Islet precursor cell (in vitro differentiated cells): Measurements from ENCODE around the gene DNMBP.
"Not testable (repeated sequence)": the region's sequence is repeated elsewhere in the genome, so short reads cannot be mapped to it uniquely, and the experiment has no call there.

ENCODE experiments used
- DNase-seq: peaks from one replicate; pipeline ENCODE4 v3.0.0-alpha.2; 2018

DNMBP gene

DNA sequence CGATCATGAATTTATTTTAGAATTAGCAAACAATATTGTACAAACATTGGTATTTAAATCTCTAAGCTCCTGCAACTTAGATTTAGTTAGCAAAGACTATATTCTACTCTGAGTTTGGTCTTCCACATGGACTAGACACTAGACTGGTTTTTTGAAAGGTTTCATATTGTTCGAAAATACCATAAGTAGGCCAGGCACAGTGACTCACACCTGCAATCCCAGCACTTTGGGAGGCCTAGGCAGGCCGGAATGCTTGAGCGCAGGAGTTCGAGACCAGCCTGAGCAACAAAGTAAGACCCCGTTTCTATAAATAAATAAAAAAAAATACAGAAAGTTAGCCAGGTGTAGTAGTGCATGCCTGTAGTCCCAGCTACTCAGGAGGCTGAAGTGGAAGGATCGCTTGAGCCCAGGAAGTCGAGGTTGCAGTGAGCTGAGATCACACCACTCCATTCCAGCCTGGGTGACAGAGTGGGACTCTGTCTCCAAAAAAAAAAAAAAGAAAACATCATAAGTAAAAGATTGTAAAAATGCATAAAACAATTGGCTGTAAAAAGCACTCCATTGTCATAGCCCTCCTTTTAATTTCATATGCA is 154.2 kb downstream of the DNMBP start:
- no peak for DNase-seq

DNA sequence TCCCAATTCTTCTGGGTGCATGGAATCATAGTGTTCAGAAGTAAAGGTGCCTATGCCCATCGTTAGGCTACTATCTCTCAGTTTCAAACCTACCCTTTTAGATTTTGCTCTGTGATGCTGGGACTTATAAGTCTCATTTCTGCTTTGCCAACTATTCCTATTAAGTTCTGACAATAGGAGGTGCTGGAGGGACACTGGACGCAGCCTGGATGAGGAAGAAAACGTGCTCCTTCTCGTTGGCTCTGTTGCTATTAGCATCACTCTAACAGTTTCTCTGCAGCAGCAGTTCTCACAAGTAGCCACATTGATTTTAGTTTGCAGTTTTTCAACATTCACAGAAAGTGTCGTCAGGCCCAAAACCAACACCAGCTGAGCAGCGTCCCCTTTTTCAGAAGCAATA is 154.9 kb downstream of the DNMBP start:
- DNase-seq: peak; percentile 64

DNA sequence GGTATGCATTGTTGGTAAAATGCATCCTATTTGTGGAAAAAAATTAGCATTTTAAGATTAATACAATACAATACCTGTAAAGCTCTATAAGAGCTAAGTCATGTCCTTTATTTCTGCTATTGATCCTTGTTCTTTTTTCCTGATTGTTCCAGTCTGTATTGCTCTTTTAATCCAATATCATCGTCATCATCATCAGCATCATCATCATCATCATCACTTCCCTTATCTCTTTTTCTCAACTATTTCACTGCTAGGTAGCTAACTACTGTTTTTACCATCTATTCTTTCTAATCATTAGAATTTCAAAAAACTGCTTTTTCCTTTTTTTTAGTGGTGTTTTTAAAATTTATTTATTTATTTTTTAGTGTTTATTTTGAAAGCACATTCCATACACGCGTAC is 156.1 kb downstream of the DNMBP start:
- no peak for DNase-seq

DNA sequence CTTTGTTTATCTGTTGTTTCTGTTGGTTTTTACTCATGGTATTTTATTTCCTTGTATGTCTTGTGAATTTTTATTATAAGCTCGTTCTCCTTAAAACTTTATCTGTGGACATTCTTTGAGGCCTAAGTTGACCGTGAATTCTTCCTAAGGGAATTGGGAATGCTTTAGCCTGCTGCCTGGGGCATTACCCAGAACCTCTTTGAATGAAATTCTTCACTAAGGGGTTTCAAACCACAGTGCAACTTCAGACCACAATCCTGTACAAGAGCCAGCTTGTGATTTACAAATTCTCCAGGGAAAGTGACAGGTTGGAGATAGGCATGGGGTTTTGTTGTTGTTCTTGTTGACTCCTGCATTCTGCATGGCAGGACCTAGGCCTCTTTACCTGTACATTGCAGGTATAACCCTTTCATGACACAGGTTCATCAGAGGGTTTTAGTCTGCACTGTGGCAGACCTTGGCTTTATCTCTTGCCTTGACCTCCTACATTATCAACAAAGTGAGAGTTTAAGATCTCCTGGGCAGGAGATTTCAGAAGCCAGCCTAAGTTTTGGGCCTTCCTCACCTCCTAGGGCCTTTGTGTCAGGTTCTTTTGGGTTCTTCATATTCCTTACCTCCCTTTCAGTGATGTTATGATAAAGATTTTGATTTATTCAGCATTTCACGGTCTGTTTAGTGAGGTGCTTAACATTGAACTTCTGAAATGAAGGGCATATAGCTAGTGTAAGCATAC is 157.1 kb downstream of the DNMBP start:
- DNase-seq: no peak

DNA sequence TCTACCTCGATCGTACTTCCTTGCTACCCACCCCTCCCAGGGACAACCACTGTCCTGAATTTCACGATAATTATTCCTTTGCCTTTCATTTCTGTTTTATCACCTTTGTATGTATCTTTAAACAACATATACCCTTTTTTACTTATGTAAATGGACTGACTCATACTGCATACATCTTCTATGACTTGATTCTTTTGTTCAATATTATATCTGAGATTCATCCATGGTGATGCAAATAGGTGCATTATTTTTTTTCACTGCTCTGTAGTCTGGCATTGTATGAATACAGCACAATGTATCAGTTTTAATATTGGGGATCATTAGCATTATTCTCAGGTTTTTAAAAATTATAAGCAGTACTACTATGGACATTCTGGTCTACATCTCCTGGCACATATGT is 157.9 kb downstream of the DNMBP start:
- no peak for DNase-seq

DNA sequence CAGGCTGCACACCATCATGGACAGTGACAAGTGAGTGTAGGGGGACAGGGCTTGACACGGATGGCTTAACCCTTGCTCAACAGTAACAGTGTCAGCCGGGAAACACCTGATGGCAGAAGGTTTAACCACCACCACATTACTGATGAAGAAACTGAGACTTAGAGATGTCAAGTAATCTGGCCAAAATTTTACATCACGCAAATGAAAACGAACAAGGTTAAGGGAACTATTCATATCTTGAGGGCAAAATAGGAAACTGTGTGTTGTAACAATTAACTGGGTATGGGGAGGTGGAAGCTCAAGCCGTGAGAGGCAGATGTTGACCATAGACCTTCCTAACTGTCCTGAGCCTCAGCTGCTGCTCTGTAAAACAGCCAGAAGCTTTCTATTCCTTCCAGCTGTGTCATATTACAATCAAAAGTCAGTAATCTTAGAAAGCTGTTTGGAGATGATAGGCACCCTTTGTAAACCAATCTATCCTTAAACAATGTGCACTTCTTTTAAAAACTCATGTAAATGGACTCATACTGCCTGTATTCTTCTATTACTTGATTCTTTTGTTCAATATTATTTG is 158.9 kb downstream of the DNMBP start:
- DNase-seq: no peak

DNA sequence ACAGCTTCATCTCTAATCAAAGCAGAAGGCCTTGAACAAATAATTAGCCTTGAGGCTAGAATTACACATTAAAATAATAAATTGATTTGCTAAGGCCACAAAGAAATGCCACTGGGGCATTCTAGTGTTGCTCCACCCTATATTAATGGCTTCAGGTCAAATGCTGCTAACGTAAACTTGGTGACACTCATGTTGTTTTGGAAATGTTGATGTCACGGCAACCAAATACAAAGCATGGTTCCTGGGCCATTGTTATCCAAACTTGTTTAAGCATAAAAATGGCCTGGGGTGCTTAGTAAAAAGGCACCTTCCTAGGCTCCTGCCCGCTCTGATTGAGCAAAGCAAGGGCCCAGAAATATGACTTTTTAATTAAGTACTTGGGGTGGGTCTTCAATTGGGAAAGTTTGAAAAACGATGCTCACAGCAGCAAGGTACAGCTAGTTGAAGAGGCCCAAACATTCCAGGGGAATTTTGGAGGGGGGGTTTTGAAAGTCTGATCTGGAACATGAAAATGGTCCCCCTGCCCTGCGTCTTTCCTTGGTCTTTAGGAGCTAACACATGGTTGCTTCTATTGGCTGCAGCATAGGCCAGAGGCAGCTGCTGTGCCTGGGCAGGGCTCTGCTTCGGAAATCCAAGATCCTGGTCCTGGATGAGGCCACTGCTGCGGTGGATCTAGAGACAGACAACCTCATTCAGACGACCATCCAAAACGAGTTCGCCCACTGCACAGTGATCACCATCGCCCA is 159.6 kb downstream of the DNMBP start:
- DNase-seq: no peak

DNA sequence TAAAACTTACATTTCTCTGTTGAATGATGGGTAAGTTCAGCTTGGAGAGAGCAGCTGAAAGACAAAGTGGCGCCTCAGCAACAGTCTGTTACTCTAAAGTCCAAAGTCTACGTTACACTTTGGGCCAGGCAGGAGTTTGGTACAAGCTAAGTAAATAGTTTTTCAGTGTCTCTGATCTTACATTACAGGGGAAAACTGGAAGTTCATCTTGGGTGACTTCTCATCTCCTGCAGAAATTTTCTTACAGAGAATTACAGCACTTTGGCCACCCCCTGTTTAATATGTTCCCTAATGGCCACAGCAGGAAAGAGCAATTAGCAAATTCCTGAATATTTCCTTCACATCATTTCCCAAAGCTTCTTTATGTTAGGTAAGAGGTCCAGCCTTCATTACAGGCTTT is 160.2 kb downstream of the DNMBP start:
- no peak for DNase-seq

DNA sequence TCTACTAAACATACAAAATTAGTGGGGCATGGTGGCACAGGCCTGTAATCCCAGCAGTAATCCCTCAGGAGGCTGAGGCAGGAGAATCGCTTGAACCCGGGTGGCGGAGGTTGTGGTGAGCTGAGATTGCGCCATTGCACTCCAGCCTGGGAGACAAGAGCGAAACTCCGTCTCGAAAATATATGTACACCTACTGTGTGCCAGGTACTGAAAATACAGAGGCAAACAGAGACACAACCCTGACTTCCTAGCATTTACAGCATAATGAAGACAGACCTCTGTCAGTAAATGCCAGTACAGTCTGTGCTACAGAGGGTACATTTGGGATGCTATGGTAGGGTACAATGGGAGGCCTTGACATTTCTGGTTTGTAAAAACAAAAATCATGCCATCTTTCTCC is 160.7 kb downstream of the DNMBP start:
- DNase-seq: no peak

DNA sequence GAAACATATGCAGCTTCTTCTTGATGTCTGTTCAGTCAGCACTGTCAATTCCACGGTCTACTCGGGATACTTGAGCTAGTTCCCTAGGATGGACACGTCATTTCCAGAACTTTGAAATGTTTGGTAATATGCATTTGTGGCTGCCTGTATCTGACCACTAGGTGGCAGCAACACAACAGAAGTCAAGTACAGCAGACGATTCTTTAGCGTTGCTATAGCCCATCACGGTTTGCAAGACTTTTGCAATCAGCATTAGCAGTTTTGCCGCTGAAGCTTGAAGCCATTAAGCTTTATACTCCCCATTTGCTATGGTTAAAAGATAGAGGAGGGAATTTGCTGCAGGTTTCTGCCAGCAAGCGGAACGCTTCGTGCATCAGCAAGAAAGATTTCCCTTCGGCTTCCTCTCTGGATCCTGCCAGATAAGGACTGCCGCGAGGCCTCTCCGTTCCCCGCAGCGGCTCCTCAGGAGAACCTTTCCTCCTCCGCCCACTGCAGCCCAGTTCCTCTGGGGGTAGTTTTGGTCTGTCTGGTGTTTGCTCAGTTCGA is 163.8 kb downstream of the DNMBP start:
- DNase-seq: peak; percentile 88

DNA sequence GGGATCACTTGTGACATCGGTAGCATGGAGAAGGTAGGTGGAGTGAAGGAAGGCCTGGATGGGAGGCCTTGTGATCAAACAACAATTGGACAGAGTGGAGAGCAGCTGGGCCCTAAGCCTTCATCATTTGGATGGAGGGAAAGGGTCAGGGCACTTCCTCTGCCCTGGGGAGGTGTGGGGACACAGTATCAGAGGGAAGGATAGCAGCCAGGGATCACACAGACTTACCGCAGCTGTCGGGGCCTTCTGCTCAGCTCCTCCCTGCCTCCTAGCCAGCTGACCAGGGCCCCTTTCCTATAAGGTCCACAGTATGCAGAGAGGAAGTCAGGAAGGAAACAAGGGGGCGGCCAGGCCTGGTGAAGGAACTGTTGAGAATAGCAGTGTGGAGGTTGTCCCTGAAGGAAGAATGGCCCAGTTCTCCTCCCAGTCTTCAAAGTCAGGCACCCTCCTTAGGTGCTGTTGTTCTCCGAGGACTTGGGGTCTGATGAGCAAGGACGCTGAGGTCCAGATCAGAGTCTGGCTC is 165.3 kb downstream of the DNMBP start:
- DNase-seq: no peak

DNA sequence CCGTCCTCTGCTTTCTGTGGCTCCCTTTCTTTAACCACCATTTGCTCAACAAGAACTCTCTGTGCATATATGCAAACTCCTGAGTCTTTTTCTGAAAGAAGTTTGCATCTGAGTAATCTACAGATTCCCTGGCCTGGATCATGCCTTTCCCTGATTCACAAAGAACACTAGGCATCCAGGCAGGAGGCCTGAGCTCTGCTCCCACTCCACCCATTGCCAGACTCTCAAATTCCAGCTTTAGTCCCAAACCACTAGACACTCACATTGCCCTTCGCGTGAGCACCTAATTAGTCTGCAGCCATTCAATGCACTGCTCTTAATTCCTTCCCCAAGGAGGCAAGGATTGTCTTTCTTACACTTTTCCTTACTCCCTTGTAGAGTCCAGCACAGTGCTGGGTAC is 166.4 kb downstream of the DNMBP start:
- peak; percentile 54 for DNase-seq

DNA sequence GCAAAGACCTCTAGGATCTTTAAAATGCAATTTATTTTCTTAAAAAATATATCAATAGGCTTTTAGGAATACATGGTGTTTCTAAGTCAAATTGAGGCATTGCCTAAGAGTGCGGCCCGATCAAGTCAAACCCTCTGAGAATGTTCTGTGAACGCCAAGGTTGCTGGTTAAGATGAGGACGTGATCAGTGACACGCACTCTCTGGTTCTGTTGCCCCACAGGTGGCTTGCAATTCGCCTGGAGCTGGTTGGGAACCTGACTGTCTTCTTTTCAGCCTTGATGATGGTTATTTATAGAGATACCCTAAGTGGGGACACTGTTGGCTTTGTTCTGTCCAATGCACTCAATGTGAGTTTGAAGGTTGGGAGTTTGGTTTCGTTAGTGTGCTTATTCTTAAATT is 168.0 kb downstream of the DNMBP start:
- no peak for DNase-seq

DNA sequence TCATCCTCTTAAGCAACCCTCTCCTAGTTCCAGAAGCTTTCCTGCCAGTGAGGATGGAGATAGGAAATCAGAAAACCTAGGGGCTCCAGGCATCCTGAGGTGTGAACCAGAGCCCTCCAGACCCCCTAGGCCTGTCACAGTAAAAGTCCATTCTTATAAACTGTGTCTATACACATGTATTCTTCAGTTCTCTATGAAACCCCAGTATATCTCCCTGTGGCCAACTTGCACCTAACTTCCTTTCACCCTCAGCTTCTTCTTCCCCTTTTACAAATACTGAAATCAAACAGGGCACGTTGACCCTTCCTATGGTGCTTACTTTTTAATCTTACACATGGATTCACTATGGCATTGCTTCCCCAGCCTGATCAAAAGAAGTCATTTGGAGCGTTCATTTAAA is 168.9 kb downstream of the DNMBP start:
- not testable (repeated sequence) for DNase-seq

DNA sequence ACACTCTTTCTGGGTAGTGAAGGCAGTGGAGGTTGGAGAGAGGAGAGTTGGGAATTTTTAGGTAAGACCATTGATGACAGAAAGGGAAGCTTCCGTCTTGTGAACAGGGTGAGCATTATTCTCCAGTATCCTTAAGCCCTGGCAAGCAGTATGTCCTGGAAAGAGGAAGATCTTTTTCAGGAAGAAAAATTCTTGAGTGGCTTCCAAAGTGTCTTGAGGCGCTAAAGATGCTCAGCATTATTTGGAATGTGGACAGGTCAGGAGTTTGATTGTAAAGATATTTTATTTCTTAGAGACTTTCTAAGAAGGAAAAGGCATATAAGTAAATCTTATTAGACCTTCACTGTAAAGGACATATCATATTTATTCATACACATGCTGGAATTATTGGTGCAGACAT is 173.0 kb downstream of the DNMBP start:
- no peak for DNase-seq

DNA sequence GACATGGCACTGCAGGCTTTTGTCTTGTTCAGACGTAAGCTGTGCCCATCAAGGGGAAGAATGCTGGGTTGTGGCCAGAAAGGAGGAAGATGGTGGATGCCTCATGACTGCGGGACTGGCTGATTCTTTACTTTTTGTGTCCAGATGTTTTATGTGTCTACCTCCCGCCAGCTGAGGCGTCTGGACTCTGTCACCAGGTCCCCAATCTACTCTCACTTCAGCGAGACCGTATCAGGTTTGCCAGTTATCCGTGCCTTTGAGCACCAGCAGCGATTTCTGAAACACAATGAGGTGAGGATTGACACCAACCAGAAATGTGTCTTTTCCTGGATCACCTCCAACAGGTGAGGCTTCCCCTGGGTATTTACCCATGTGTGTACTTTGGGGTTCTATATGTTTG is 173.8 kb downstream of the DNMBP start:
- no peak for DNase-seq

DNA sequence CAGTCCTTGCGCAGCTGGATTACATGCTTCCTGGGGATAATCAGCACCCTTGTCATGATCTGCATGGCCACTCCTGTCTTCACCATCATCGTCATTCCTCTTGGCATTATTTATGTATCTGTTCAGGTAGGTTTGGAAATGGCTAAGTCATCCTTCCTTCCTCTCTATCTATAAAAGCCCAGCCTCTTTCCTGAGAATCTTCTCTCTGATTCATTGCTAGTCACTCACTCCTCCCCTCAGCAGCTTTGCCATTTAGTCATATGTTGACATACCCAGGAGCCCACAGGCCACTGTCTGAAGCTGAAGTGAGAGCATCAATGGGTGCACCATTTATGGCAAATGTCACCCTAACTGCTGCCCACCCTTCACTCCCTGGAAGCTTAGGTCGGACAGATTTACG is 175.3 kb downstream of the DNMBP start:
- peak; percentile 27 for DNase-seq

DNA sequence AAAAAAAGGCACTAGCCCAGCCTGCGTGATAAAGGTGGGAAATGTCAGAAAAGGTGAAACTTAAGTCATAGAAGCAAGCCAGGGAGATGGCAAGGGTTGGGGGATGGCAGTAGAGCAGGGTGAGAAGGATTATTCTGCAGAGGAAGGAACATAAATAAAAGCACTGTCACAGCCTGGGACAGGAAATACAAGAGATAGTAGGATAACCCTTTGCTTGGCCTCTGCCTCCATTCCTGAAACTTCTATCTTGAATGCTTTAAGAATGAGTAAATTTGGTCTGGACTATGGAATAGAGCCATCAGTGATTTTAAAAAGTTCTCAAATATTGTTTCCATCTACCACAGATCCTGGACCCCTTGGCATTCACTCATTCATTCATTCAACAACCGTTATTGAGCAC is 177.3 kb downstream of the DNMBP start:
- DNase-seq: no peak

DNA sequence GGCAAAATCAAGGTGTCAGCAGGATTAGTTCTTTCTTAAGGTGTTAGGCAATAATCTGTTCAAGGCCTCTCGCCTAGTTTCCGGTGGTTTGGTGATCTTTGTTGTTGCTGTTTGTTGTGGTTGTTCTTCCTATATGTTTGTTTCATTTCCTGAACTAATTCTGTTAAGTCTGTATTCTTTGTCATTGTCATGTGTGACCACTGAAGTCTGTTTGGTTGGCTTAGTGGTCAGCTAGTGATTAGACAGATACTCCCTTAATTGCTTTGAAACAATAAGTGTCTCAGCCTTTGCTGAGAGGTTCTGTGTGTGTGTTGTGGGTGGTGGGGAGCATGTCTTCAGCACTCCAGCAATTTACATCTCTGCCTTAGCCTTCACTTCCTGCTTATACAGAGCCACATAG is 181.3 kb downstream of the DNMBP start:
- peak; percentile 25 for DNase-seq

DNA sequence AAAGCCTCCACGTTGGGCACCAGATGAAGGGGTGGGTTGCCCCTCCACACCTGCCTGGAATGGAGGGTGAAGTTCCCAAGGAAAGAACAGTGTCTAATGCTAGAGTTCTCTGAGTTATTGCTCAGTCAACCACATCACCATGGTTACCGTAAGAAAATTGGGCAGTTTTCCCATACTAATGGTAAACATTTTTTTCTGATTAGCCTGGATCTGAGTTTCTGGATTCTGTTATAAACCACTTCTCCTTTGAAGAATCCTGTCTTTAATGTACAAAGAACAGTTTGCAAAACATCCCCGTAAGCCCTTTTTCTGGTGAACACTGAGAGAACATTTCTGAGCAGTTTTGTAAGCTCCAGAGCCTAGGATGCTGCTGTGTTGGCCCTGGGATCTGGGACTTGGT is 181.8 kb downstream of the DNMBP start:
- no peak for DNase-seq
